HL-60 (cell line): ENCODE data around the gene COBL.

ENCODE experiments used
- DNase-seq, 2 experiments: peaks; one replicate each; pipeline ENCODE4 v3.0.0-alpha.2; 2010 to 2020; ENCODE audit warnings: low read depth in 1 of 2, low spot score in 1 of 2
- H3K27ac ChIP-seq: fragments of 250-450 bp; sonication (Bioruptor Pico); replicated peaks from 2 replicates; pipeline ENCODE4 v1.5.1; 2020; ENCODE audit warnings: mild to moderate bottlenecking, moderate library complexity
- H3K27me3 ChIP-seq: fragments of 250-450 bp; sonication (Bioruptor Pico); 2 replicates; pipeline ENCODE4 v1.5.1; 2021; ENCODE audit warnings: mild to moderate bottlenecking, moderate library complexity; ENCODE audit not compliant: insufficient read depth, poor library complexity, severe bottlenecking
- H3K4me3 ChIP-seq: replicated peaks from 2 replicates; pipeline ENCODE4 v1.5.1; 2011; ENCODE audit warnings: mild to moderate bottlenecking, control low read depth, low read length; ENCODE audit not compliant: insufficient read depth
- GABPA ChIP-seq: IDR thresholded peaks from 2 replicates; pipeline ENCODE4 v1.6.1; 2012; ENCODE audit warnings: low read depth
- POLR2AphosphoS5 ChIP-seq: IDR thresholded peaks from 2 replicates; pipeline ENCODE4 v1.6.1; 2012; ENCODE audit warnings: low read depth
- SPI1 ChIP-seq: IDR thresholded peaks from 2 replicates; pipeline ENCODE4 v1.6.1; 2012; ENCODE audit warnings: low read depth, mild to moderate bottlenecking, borderline replicate concordance
- TF ChIP-seq, protein P1 (sequence below): IDR thresholded peaks from 2 replicates; pipeline ENCODE4 v1.6.1; 2012; ENCODE audit warnings: low read depth; ENCODE audit not compliant: insufficient replicate concordance
- TF ChIP-seq, protein P2 (sequence below): IDR thresholded peaks from one replicate; pipeline ENCODE4 v1.5.1; 2011; ENCODE audit warnings: low read length, control low read depth, inconsistent platforms; ENCODE audit not compliant: insufficient read depth

The COBL gene

DNA sequence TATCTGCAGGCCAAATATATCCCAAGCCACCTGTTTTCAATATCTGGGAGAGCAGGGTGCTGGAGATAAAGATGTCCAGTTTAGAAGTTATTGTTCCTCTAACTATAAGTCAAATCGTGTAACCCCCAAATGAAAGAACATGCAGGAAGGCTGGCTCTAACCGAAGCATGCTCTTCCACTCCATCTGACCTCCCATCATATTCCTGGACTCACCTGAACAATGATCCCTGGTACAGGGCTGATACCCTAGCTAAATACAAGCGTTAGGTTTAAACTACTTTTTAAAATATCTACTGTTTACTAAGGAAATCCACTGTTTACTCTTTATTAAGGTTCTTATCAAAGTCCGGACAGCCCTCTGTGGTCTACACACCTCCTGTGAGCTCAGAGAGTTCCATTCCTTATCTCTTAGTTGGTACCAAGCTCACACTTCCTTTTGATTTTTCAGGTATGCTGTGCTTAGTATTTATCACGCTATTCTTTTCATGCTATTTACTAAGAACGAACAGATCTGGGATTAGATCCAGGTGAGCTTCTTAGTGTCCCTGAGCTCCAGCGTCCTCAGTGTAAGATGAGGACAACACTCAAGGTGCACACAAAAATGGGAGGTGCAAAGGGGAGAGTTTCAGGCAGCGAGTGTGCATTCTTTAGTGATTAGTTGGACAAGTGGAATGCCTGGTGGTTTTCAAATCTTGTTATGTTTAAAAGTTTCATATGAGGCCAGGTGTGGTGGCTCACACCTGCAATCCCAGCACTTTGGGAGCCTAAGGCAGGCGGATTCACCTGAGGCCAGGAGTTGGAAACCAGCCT lies 23.6 kb upstream of the COBL start:
- no peak overlapping the region for H3K27ac ChIP-seq

GRCh38 chr7:51335057-51335456 lies 18.4 kb upstream of the COBL start:
- no peaks in the 10 kb centered on the region for H3K27me3 ChIP-seq
- H3K4me3 ChIP-seq = no peak overlapping the region
- TF ChIP-seq, protein P1, sequence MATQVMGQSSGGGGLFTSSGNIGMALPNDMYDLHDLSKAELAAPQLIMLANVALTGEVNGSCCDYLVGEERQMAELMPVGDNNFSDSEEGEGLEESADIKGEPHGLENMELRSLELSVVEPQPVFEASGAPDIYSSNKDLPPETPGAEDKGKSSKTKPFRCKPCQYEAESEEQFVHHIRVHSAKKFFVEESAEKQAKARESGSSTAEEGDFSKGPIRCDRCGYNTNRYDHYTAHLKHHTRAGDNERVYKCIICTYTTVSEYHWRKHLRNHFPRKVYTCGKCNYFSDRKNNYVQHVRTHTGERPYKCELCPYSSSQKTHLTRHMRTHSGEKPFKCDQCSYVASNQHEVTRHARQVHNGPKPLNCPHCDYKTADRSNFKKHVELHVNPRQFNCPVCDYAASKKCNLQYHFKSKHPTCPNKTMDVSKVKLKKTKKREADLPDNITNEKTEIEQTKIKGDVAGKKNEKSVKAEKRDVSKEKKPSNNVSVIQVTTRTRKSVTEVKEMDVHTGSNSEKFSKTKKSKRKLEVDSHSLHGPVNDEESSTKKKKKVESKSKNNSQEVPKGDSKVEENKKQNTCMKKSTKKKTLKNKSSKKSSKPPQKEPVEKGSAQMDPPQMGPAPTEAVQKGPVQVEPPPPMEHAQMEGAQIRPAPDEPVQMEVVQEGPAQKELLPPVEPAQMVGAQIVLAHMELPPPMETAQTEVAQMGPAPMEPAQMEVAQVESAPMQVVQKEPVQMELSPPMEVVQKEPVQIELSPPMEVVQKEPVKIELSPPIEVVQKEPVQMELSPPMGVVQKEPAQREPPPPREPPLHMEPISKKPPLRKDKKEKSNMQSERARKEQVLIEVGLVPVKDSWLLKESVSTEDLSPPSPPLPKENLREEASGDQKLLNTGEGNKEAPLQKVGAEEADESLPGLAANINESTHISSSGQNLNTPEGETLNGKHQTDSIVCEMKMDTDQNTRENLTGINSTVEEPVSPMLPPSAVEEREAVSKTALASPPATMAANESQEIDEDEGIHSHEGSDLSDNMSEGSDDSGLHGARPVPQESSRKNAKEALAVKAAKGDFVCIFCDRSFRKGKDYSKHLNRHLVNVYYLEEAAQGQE = no peak
- TF ChIP-seq, protein P2, sequence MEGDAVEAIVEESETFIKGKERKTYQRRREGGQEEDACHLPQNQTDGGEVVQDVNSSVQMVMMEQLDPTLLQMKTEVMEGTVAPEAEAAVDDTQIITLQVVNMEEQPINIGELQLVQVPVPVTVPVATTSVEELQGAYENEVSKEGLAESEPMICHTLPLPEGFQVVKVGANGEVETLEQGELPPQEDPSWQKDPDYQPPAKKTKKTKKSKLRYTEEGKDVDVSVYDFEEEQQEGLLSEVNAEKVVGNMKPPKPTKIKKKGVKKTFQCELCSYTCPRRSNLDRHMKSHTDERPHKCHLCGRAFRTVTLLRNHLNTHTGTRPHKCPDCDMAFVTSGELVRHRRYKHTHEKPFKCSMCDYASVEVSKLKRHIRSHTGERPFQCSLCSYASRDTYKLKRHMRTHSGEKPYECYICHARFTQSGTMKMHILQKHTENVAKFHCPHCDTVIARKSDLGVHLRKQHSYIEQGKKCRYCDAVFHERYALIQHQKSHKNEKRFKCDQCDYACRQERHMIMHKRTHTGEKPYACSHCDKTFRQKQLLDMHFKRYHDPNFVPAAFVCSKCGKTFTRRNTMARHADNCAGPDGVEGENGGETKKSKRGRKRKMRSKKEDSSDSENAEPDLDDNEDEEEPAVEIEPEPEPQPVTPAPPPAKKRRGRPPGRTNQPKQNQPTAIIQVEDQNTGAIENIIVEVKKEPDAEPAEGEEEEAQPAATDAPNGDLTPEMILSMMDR = no peak
- no peak for TF ChIP-seq GABPA
- TF ChIP-seq POLR2AphosphoS5 = no peak
- no peak for TF ChIP-seq SPI1
- H3K27ac ChIP-seq = no peak overlapping the region
- DNase-seq = no peak

More for the DNA sequence above, 23.6 kb upstream of the COBL start:
- no peak for DNase-seq
- no peak for TF ChIP-seq GABPA
- no peak for TF ChIP-seq POLR2AphosphoS5
- TF ChIP-seq, protein P2 = no peak
- TF ChIP-seq, protein P1 = no peak
- no peak for TF ChIP-seq SPI1
- H3K27me3 ChIP-seq = no peaks in the 10 kb centered on the region
- no peak overlapping the region for H3K4me3 ChIP-seq

DNA sequence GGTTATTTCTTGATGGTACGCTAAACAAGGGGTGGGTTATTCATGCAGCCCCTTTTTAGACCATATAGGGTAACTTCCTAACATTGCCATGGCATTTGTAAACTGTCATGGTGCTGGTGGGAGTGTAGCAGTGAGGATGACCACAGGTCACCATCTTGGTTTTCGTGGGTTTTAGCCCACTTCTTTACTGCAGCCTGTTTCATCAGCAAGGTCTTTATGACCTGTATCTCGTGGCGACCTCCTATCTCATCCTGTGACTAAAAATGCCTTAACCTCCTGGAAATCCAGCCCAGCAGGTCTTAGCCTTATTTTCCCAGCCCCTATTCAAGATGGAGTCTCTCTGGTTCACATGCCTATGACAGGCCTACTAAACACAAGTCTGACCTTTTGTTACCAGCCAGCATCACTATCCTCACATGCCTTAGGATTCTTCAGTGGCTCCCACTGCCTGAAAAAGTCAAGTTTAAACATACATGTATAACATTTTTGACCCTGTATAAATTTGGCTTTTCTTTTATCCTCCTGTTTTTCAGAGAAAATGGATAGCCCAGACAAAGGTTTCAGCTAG lies 13.2 kb upstream of the COBL start:
- Histone ChIP-seq H3K27me3 (no peaks in the 10 kb centered on the region), H3K27ac (no peak overlapping the region), H3K4me3 (no peak overlapping the region)
- TF ChIP-seq GABPA (no peak), SPI1 (no peak), POLR2AphosphoS5 (no peak)
- TF ChIP-seq, protein P1 = no peak
- TF ChIP-seq, protein P2 = no peak
- DNase-seq = no peak
